Hepatocyte (in vitro differentiated cells): Measurements from ENCODE around the gene DDX52.

Experiments
- EZH2phosphoT487 ChIP-seq: fragments of 200-600 bp; sonication (generic); IDR thresholded peaks from one replicate; pipeline ENCODE4 v1.6.1; 2018; ENCODE audit warnings: antibody characterized with exemption, mild to moderate bottlenecking, low read depth, moderate library complexity; ENCODE audit not compliant: unreplicated experiment, severe bottlenecking
- TF ChIP-seq, protein P1 (sequence below): fragments of 200-600 bp; sonication (generic); IDR thresholded peaks from 2 replicates; pipeline ENCODE4 v1.5.1; 2016; ENCODE audit warnings: antibody characterized with exemption, mild to moderate bottlenecking; ENCODE audit not compliant: poor library complexity

DNA sequence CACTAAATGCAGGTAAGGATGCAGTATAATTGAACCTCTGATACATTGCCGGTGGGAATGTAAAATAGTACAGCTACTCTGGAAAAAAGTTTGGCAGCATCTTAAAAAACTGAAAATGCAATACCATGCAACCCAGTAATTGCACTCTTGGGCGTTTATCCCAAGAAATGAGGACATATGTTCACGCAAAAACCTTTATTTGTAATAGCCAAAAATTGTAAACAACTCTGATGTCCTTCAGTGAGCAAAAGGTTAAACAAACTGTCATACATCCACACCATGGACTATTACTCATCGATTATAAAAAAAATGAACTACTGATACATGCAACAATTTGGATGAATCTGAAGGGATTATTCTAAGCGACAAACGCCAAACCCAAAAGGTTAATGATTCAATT is 51.0 kb downstream of the DDX52 start:
- TF ChIP-seq, protein P1, sequence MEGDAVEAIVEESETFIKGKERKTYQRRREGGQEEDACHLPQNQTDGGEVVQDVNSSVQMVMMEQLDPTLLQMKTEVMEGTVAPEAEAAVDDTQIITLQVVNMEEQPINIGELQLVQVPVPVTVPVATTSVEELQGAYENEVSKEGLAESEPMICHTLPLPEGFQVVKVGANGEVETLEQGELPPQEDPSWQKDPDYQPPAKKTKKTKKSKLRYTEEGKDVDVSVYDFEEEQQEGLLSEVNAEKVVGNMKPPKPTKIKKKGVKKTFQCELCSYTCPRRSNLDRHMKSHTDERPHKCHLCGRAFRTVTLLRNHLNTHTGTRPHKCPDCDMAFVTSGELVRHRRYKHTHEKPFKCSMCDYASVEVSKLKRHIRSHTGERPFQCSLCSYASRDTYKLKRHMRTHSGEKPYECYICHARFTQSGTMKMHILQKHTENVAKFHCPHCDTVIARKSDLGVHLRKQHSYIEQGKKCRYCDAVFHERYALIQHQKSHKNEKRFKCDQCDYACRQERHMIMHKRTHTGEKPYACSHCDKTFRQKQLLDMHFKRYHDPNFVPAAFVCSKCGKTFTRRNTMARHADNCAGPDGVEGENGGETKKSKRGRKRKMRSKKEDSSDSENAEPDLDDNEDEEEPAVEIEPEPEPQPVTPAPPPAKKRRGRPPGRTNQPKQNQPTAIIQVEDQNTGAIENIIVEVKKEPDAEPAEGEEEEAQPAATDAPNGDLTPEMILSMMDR, result no peak
- TF ChIP-seq EZH2phosphoT487, result no peak
